ENCODE data around the gene XAGE2.

DNA sequence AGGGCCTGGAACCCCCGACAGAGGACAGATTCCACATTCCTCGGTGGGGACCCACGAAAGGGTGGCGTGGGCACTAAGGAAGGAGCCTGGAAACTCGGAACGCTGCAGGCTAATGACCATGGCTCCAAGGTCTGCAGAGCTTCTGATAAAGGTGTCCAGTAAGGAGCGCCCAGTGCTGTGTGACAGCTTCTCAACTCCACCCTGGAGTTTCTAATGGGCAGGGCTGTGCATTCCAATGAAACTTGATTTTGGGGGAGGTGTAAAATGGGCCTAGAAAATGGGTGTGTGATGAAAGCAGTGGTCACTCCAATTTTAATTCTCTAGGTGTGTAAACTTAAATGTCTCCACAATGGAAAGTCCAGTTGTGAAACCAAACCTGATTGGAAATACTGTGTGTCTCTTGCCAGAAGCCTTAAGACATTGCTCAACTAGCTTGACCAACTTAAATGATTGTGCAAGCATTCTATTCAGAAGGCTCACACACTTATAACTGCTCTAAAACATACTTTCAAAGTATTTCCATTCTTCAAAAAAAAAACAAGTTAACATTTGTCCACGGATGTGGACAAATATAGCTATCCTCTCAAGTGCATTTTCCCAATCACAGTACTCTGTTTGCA is 52.1 kb downstream of the XAGE2 start:
- TF ChIP-seq CTCF (conservative IDR thresholded peaks at IDR 0.05; ENCODE audit: low read depth, low read length) (no peak), EZH2phosphoT487 (IDR thresholded peaks at IDR 0.05; ENCODE audit: borderline replicate concordance, low read length) (no peak), EZH2 (IDR thresholded peaks at IDR 0.05; ENCODE audit: low read length, unreplicated experiment) (no peak)

All from PC-3 (cell line).